HG03064 (cell line): Measurements from ENCODE around the gene SUCO.

Experiments used
- ATAC-seq: cut with Tn5 transposase; IDR thresholded peaks from one replicate; pipeline ENCODE4 v1.9.1; 2021; ENCODE audit warnings: low read depth; ENCODE audit not compliant: unreplicated experiment

The SUCO gene

GRCh38 chr1:172515927-172516326 is 17.0 kb upstream of the SUCO start:
- no peak for ATAC-seq

- no peak for ATAC-seq
Measured at GRCh38 chr1:172517081-172517480, 15.9 kb upstream of the SUCO start.

DNA sequence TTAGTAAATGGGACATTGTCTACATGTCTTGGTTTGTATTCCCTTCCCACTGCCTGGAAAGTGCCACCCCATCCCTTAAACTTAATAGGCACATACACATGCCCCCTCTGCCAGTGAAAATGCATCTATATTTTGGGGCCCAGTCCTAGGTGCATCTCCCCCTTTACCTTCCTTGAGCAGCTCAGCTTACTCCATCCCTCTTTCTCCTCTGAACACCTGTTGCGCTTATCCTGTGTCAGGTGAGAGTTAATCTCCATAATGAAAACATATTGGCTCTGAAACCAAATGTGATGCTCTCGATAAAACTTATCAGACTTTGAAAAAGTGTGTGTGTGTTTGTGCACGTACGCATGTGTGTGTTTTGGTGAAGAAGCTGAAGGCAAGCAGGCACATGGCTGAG is 15.4 kb upstream of the SUCO start:
- no peak for ATAC-seq

GRCh38 chr1:172529304-172529703 is 3.6 kb upstream of the SUCO start:
- ATAC-seq = no peak

- ATAC-seq = no peak
Measured at GRCh38 chr1:172530000-172530399, 3.0 kb upstream of the SUCO start.

DNA sequence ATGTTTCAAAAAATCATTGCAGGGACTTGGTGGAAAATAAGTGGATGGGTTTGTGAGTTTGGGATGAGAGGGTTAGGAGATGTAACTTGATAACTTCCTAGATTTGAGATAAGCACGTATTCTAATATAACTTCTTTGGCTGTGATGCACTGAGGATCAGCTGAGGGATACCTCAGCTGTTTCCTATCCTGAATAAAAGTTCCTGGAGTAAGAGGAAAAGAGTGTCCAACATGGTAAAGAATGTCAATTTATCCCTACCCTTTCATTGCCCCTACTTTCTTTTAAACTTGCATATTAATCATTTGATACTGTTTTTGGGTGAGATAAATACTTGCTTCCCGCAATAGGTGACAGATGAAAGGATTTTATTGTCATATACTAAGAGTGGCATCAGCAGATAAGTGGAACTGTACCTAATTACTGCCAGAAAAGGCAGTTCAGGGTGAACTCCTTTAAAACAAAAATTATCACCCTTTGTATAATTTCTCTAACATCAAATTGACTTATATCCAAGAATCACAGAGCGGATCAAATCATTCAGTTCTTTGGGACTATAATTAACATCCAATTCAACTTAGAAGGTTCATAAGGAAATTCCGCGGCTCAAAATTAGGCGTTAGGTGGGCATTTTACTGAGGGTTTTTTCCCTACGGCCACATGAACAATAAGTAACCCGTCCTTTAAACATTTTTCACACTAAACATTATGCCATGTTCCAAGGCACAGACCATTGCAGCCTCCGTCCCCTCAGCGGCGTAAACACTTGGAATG is 1.4 kb upstream of the SUCO start:
- no peak for ATAC-seq

GRCh38 chr1:172532183-172532699 is 709 bp upstream of the SUCO start:
- ATAC-seq = peak; percentile 74

DNA sequence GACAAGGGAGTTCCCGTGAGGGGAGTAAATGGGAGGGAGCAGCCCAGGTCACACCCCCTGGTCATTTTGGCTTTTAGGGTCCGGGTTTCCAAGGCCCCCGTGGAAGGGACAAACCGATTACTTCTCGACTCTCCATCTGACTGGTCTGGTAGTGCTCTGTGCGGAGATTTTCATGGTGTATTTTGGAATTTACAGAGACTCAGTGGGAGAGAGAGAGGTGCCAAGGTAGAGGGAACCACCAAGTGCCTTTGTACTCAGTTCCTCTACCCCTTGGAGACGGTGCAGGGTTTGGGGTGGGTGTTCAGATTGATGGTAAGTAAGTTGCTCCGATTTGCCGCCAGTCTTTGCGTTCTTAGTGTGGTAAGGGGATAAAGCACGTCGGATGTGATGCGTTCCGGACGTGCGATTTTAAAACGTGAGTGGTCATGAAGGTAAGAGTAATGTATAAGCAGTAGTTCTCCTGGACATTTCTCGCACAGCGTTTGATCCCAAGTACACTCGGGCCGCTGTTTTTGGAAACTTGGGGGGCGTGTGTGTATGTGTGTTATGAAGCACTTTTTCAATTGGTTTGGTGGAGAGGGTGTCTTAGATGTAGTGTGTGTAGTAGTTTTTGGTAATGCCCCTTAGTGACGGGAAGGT is 682 bp downstream of the SUCO start:
- peak; percentile 25 for ATAC-seq

- ATAC-seq = no peak
Measured at GRCh38 chr1:172536256-172536655, 3.3 kb downstream of the SUCO start.

- no peak for ATAC-seq
Measured at GRCh38 chr1:172537366-172537765, 4.4 kb downstream of the SUCO start.

DNA sequence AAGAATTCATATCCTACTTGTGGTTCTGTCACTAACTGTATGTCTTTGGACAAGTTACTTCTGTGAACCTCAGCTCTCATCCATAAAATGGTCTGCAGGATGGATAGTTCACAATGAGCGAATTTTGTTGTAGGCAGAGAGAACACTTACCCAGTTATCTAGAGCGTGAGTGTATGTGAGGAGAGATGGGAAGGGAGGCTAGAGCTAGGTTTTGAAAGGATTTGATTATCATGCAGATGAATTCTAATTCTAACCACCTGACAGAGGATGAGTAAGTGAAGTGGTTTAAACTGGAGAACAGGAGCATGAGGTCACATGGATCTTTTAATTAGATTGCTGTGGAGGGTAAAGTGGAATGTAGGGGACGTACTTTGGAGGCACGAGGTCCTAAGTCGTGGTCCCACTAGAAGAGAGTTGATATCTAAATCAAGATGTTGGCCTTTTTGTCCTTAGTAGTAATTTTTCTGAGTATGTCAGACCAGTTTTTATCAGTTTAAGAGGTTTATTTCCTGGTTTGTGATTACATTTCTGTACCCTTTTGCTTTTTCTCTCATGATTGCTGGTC is 5.0 kb downstream of the SUCO start:
- ATAC-seq = no peak

- no peak for ATAC-seq
Measured at GRCh38 chr1:172540635-172541034, 7.7 kb downstream of the SUCO start.

DNA sequence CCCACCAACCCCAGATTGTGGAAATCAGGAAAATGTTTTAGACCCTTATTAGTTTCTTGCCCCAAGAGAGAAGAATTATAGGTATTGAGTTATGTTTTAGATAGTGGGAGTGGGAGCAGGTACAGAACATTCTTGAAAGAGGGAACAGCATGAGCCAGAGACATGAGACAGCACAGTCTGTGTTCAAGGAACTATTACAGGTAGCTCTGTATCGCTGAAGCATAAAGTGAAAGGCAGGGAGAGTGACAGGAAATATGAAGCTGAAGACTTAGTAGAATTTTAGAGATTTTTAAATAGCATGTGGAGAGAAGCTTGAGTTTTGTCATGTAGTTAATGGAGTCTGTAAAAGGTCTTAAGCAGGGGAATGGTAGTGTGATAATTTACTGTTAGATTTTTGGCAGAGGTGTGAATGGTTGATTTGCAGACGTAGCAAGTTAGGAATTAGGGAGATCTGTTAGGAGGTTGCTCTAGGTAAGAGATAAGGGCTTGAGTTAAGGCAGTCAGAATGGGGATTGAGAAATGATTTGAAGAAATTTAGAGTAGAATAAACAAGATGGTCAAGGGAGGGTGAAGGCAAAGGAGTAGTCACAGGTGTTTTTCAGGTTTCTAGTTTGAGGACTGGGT is 11.6 kb downstream of the SUCO start:
- ATAC-seq = peak; percentile 15

GRCh38 chr1:172545396-172546004 is 12.6 kb downstream of the SUCO start:
- peak; percentile 83 for ATAC-seq

- no peak for ATAC-seq
Measured at GRCh38 chr1:172547071-172547470, 14.1 kb downstream of the SUCO start.

- no peak for ATAC-seq
Measured at GRCh38 chr1:172549621-172550280, 16.8 kb downstream of the SUCO start.

DNA sequence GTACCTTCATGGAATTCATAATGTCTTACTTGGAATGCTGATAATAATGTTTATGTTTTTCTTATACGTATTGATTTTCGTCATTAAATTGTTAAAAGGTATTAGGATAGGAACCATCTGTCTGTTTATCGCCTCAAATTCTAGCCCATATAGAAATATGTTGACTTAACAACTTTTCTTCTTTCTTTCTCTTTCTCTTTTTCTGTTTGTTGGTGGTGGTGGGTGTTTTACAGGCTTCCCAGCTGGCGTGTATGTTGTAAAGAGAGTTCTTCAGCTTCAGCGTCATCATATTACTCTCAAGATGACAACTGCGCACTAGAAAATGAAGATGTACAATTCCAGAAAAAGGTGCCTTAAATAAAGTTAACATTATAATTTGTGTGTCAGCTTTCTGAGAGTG is 18.3 kb downstream of the SUCO start:
- no peak for ATAC-seq

DNA sequence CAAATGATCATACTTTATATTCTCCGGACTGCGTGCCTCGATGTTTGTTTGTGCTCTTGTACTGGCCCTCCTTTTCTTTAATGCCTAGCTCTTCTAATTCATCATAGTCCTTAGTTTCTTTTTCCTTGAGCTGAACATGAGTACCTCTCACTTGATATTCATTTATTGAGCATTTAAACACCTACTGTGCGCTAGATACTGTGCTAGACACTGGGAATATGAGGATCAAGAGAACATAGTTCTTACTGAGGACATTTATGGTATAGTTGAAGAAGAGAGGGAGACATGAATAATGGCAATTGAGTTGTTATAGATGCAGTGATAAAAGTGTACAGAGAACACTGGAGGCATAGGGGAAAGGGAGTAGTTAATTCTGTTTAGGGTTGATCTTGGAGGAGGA is 22.0 kb downstream of the SUCO start:
- no peak for ATAC-seq

GRCh38 chr1:172556461-172556860 is 23.5 kb downstream of the SUCO start:
- ATAC-seq = no peak

- no peak for ATAC-seq
Measured at GRCh38 chr1:172557270-172557669, 24.3 kb downstream of the SUCO start.
